GM19025 (cell line): Measurements from ENCODE around the gene ADM2.
A peak's percentile ranks its signal among the peaks of the same experiment; 100 is the strongest.

ENCODE experiments used
- ATAC-seq: cut with Tn5 transposase; IDR thresholded peaks from one replicate; pipeline ENCODE4 v1.9.1; 2021; ENCODE audit warnings: mild to moderate bottlenecking, low read depth, moderate library complexity; ENCODE audit not compliant: unreplicated experiment

ADM2 gene

GRCh38 chr22:50522806-50523438 lies 41.6 kb downstream of the ADM2 start:
- ATAC-seq, result no peak

DNA sequence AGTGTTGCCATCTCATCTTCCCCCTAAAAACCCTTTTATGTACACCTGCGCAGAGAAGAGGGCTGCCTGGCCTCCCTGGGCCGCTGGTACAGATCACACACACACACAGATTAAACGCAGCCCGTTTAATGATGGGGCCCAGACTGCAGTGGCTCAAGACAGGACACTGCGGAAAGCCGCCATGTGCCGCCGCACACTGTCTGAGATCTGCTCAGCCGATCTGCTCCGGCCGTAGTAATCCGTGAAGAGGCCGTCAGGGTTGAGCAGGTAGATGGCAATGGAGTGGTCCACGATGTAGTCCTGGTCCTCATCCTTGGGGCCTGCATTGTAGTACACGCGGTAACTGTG lies 42.1 kb downstream of the ADM2 start:
- ATAC-seq, result no peak

DNA sequence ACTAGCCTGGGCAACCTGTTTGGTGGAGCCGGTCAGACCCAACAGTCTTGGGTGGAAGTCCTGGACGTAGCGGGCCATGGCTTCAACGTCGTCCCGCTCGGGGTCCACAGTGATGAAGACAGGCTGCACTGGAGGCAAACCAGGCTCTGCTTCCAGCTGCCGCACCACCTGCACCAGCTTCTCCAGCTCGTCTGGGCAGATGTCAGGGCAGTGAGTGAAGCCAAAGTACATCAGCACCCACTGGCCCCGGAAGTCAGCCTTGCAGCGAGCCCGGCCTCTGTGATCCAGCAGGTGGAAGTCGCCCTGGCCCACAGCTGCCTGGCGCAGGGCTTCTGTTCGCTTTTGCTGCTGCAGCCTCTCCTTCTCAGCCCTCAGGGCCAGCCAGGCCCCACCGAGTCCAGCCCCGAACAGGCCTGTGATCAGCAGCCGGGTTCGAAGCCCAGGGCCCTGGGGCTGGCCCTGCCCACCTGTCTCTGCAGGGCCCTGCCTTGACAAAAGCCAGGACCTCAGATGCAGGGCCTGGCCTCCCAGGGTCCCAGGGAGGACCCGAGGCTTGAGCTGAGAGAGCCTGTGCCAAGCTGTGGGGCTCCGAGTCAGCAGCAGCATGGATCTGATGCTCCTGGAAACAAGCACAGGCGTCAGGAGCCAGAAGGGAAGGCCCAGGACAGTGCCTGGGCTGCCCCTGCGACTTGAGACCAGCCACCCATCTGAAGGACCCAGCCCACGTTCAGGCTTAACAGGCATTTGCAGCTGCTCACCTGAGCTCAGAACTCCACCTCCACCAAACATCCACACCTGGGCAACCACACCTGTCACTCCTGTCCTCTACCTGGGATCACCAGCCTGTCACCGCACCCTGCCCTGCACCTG lies 42.7 kb downstream of the ADM2 start:
- ATAC-seq, result no peak

DNA sequence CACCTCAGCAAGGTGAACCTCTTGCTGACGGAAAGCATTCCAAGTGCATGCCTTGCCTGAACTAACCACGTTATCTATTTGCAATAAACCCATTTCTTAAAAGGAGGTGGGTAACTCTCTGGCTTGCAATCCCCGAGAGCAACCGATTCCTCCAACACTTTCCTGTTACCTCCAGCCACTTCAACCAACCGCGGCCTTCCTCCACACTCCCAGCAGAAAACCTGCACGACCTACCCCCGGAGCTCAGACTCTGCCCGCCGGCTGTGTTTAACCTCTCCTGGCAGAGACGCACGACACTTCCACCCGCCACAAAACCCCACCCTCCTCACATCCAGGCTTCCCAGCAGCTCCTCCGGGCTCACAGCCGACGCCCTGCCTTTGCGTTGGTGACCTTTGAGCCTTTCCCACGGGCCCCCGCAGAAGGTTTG lies 43.3 kb downstream of the ADM2 start:
- no peak for ATAC-seq

DNA sequence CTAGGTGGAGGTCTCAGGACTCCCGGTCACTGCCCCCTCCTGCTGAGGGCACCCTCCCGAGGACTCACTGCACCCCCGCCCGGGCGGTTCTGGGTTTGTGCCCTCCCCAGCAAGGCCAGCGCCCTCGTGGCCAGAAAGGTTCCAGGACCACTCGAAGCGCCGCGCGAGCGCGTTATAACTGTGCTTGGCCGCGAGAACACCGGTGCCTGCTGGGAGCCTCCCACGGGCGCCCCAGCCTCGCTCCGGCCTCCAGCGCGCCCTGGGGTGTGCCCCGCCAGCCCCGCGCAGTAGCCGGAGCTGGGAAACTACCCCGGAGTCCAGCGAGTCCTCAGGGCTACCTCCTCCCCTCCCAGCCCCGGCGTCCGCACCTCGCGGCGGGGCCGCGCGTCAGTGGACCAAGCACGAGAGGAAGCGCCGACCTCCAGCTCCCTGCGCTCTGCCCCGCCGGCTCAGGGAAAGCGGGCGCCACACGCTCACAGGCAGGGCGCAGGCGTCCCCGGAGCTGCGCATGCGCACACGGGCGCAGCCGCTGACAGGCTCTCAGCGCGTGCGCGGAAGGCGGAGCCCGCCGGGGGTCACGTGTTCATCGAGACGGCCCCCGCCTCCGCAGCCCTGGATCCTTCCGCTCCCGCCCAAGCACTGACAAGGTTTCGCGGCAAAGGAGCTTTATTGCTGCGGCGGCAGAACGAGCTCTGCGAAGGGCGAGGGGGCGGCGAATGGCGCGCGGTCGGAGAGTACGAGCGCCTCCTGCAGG lies 43.9 kb downstream of the ADM2 start, which contains the start of gene SCO2:
SCO2 (minus strand) TSS at position 495 of the 754 bp plus-strand sequence. CDS start 1,187 bp downstream, outside the sequence.
- ATAC-seq, result peak; percentile 36

- ATAC-seq, result peak; percentile 13
These were observed 44.4 kb downstream of the ADM2 start for GRCh38 chr22:50525858-50526107.

DNA sequence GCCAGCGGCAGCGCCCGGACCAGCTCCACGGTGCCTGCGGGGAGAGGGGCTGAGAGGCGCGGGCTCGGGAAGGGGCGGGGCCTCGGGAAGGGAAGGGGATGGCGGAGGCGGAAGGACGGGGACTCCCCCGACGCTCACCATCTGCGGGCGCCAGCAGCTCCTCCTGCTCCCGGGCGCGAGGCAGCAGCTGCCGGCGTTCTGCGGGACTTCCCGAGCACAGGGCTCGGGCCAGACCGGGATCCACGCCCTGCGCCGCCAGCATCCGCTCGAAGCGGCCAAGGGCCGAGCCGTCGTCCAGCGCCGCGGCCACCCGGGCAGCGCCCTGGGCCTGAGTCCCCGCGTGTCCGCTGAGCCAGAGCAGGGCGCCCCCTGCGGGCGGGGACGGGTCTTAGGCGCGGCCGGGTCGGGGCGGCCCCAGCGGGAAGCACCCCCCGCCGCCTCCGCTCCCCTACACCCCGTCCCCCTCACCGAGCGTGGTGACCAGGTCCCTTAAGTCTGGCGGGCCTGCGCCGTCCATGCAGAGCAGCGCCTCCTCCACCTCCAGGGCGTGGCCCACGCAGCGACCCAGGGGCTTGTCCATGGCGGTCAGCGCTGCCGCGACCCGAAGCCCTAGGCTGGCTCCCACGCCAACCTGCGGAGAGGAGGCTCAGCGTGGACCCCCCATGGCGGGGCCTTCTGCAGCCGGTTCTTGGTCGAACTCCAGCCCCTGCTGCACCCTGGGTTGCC lies 44.9 kb downstream of the ADM2 start:
- ATAC-seq, result peak; percentile 24

DNA sequence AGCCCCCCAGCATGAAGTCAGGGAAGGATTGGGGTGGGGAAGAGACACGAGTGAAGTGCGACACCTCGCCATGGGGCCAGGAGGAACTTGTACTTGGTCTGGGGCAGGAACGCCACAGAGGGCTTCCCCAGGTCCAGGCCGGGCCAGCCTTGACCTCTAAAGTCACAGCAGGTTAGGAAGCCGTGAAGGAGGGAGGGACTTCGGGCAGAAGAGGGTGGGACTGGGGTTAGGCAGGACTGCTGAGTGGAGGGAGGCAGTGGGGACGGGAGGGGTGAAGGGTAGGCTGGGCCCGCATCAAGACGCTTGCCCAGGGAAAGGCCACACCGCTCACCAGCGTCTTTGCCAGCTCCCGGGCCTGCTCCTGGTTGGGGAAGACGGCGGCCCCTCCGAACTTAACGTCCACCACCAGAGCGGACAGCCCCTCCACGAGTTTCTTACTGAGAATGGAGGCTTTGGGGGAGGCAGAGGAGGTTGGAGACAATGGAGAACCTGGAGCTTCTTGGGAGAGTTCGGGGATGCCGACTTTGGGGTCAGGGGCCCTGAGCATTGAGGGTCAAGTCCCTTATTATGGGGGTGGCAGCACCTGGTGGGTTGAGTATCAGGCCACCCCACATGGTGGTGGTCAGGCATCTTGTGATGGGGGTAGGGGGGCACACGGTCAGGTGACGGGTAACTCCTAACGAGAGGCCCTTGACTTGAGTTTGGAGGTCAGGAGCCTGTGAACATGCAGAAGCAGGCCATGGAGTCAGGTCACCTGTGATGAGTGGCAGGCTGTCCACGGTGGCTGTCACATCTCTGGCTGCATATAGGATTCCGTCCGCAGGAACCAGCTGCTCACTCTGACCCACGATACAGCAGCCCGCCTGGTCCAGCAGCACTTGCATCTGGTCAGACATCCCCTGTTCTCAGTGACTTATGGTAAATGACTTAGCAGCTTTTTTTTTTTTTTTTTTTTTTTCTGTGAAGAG lies 45.8 kb downstream of the ADM2 start:
- ATAC-seq, result no peak

GRCh38 chr22:50527921-50528681 lies 46.8 kb downstream of the ADM2 start:
- ATAC-seq, result no peak

DNA sequence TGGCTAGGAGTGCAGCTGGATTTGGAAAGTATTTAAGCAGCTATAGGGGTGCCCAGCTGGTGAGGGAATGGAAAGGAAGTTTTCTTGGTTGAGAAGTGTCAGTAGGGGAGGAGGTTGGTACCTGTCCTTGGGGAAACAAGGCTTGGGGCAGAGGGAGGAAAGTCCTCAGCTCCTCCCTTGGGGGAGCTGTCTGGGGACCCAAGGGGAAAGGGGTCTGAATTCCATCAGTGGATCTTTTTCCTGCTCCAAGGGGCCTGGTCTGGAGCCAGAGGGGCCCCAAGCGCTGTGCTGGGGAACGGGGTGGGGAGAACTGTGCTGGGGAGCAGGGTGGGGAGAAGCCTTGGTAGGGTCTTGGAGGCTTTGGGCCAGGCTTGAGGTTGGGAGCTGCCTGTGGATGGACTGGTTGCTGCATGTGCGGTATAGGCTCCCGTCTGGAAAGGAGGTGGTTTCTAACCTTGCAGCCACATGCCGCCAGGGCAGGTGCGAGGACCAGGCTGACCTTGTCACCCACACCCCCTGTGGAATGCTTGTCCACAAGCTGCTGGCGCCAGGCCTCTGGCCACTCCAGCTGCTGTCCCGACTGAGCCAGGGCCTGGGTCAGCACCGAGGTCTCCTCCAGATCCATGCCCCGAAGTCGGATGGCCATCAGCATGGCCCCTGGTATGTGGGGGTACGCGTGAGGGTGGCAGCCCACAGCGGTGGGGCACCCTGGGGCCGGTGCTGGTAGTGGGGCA lies 47.5 kb downstream of the ADM2 start:
- no peak for ATAC-seq

- no peak for ATAC-seq
These were observed 48.1 kb downstream of the ADM2 start for GRCh38 chr22:50529416-50529896.

- peak; percentile 28 for ATAC-seq
These were observed 48.7 kb downstream of the ADM2 start, which contains the start of gene TYMP for GRCh38 chr22:50529897-50530579. Gene TYMP (minus strand): TSS chr22:50530012. CDS start chr22:50529709, 303 bp downstream.

GRCh38 chr22:50530580-50530876 lies 49.2 kb downstream of the ADM2 start:
- no peak for ATAC-seq

DNA sequence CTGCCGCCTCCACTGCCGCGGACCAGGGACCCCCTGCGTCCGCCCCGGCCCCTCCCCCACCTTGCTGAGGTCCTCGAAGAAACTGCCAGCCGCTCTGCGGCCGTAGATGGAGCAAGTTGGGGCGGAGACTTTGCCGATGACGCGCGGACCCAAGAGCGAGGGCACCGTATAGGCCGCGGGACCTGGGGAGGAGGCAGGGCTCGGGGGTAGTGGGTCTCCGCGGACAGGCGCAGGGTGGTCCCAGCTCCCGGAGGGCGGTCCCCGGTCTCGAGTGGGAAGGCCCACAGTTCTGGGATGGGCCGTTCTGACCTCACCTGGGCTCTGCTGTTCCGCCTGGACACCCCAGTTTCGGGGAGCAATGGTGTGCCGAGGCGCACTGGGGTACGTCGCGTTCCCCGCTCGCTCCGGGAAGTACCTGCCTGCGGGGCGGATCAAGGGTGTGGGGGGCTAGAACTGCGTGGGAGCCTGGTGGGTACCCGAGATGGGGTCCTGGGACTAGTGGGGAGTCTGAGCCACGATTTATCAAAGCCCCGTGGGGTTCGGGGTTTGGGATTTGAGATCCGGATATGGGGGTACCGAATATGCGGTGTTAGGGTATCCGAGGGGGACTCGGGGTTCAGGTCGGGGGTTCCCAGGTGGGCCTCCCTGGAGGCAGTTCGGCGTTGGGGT lies 49.7 kb downstream of the ADM2 start:
- no peak for ATAC-seq

DNA sequence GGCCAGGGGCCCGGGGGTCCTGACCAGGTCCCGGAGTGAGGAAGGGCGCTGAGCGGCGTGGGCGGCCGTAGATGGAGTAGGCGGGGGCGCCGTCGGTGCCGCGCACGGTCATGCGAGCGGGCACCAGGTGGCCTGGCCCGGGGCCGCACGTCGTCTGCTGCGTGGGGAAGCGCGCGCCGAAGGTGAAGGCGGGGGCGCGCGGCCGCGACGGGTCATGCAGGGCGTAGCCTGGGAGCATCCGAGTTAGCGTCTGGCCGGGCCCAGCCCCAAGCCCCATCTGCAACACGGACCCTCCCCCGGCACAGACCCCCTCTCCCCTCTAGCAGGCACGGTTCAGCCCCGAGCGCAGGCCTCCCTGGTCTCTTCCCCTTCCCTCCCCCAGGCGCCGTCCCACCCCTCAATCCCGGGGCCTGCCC lies 50.2 kb downstream of the ADM2 start:
- ATAC-seq, result no peak

- no peak for ATAC-seq
These were observed 50.8 kb downstream of the ADM2 start for GRCh38 chr22:50531962-50532674.
